Mucosa of descending colon (tissue), 3 donors: ENCODE results near the gene LIMD2. TPM values are rescaled to one million over a fixed set of nuclear protein-coding genes. Genes with fewer than 3 reads are reported as not detected.

Source experiments
- ATAC-seq: fragments of 200-7000 bp; cut with Tn5 transposase; one replicate; pipeline ENCODE4 v1.9.1; 2020; ENCODE audit warnings: mild to moderate bottlenecking, moderate library complexity
- DNase-seq, 3 donors: peaks; one replicate each; pipeline ENCODE4 v3.0.0-alpha.2; 2020
- H3K36me3 ChIP-seq: fragments of 200-600 bp; one replicate; pipeline ENCODE4 v1.8.0; 2021; ENCODE audit warnings: low read depth, mild to moderate bottlenecking
- H3K4me1 ChIP-seq: fragments of 200-600 bp; one replicate; pipeline ENCODE4 v1.8.0; 2021; ENCODE audit warnings: low read depth, mild to moderate bottlenecking
- H3K4me3 ChIP-seq: fragments of 200-600 bp; one replicate; pipeline ENCODE4 v1.8.0; 2021; ENCODE audit warnings: mild to moderate bottlenecking
- H3K9me3 ChIP-seq: fragments of 200-600 bp; one replicate; pipeline ENCODE4 v1.8.0; 2021; ENCODE audit warnings: mild to moderate bottlenecking
- intact Hi-C, 2 donors: fragments of 100-400 bp; cut with DNase I in 1 of 2; cut with micrococcal nuclease in 1 of 2; formaldehyde crosslinking; loops; one replicate each; pipeline versions ENCODE4 v1.11.0 to v1.11.1; 2022; cut with DNase I, micrococcal nuclease
- total RNA-seq, 3 donors: library from RNA; stranded (reverse); fragmentation: NEBNext Ultra II Directional in 2 of 3; extraction: Animal tissue kit (Norgen Biotek cat#: 25700) in 2 of 3; gene quantifications; one replicate each; pipeline versions ENCODE4 v1.2.1 to v1.2.4, GENCODE V29; 2021 to 2023
- TF ChIP-seq, protein P1 (sequence below): fragments of 200-600 bp; IDR thresholded peaks from one replicate; pipeline ENCODE4 v1.8.0; 2022; ENCODE audit warnings: antibody characterized with exemption, mild to moderate bottlenecking
- donor health status: DM: no; HTN: no; CAD: no; lungs with moderate emphysema.
- donor health status: DM: no; HTN: no; CAD: no.
- donor health status: DM: no; HTN: yes; CAD: no.

LIMD2 gene
- total RNA-seq, 3 donors from 2014 or later, result 5.6 to 13.2 (median 8.4) TPM

- DNase-seq (no peak), ATAC-seq (no peak)
- H3K36me3 ChIP-seq, result peaks cover 2% of the 10 kb centered on the region
- TF ChIP-seq, protein P1, sequence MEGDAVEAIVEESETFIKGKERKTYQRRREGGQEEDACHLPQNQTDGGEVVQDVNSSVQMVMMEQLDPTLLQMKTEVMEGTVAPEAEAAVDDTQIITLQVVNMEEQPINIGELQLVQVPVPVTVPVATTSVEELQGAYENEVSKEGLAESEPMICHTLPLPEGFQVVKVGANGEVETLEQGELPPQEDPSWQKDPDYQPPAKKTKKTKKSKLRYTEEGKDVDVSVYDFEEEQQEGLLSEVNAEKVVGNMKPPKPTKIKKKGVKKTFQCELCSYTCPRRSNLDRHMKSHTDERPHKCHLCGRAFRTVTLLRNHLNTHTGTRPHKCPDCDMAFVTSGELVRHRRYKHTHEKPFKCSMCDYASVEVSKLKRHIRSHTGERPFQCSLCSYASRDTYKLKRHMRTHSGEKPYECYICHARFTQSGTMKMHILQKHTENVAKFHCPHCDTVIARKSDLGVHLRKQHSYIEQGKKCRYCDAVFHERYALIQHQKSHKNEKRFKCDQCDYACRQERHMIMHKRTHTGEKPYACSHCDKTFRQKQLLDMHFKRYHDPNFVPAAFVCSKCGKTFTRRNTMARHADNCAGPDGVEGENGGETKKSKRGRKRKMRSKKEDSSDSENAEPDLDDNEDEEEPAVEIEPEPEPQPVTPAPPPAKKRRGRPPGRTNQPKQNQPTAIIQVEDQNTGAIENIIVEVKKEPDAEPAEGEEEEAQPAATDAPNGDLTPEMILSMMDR, result no peak
- no peaks in the 10 kb centered on the region for H3K9me3 ChIP-seq
- intact Hi-C loops, result no loop called here
- peaks cover 19% of the 10 kb centered on the region for H3K4me1 ChIP-seq
- H3K4me3 ChIP-seq, result no peak overlapping the region
Measured at GRCh38 chr17:63696381-63696961, 3.5 kb downstream of the LIMD2 start.

DNA sequence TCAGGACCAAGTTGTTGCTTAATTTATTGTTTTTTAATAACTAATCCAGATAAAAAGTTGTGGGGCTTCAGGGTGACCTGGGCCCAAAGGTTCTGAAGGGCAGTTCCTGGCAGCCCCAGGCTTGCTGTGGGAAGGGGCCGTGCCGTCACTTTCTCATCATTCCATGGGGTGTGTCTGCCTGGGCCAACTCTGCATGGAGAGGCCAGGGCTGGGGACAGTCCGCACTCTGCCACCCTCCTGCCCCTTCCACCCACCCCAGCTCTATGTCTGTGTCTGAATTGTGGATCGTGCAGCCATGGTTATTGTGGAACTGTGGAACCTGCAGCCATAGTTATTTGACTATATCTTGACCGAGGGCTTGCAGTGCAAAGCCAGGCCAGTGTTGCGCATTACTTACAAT lies 4.0 kb downstream of the LIMD2 start:
- Histone ChIP-seq H3K9me3 (no peaks in the 10 kb centered on the region), H3K4me3 (no peak overlapping the region), H3K36me3 (peaks cover 5% of the 10 kb centered on the region), H3K4me1 (peaks cover 19% of the 10 kb centered on the region)
- TF ChIP-seq, protein P1, result no peak
- intact Hi-C loops, result no loop called here
- ATAC-seq (no peak), DNase-seq (no peak)

- TF ChIP-seq, protein P1, result no peak
- H3K9me3 ChIP-seq, result no peaks in the 10 kb centered on the region
- intact Hi-C loops, result no loop called here
- no peak overlapping the region for H3K4me3 ChIP-seq
- H3K4me1 ChIP-seq, result peaks cover 19% of the 10 kb centered on the region
- no peak for DNase-seq
- peaks cover 5% of the 10 kb centered on the region for H3K36me3 ChIP-seq
- no peak for ATAC-seq
Measured at GRCh38 chr17:63694950-63695773, 4.8 kb downstream of the LIMD2 start.

DNA sequence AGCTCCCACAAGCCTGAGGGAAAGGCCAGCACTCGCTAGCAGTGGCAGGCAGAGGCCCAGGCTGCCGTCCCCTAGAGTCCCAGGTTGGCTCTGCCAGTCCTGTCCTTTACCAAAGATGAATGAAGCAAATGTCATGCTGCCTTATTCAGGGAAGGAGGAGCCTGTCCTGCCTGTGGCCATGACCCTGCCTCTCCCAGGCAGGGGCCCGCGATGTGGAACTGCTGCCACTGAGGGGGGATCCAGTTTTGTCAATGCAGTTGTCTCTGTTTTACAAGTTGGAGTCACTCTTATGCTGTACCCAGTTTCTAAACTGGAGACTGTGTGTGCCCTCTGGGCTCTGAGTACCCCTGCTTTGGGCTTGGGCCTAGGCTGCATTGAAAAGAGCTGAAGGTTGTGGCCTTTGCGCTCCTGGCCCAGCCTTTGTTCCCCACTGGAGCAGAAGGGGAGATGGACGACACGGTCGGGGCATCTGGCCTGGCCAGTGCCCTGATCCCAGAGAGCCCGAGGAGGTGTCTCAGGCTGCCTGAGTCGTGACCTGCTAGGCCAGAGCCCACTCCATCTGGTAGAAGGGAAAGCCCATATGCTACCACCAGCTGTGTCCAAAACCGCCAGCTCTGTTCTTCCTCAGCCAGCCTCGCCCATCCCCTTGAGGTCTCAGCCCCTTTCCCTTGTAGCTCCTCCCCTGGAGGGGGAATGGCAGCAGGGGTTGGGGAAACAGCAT lies 5.5 kb downstream of the LIMD2 start:
- H3K36me3 ChIP-seq, result peaks cover 5% of the 10 kb centered on the region
- DNase-seq (no peak), ATAC-seq (no peak)
- TF ChIP-seq, protein P1, result no peak
- H3K9me3 ChIP-seq, result no peaks in the 10 kb centered on the region
- intact Hi-C loops, result no loop called here
- peaks cover 18% of the 10 kb centered on the region for H3K4me1 ChIP-seq
- no peak overlapping the region for H3K4me3 ChIP-seq

GRCh38 chr17:63693411-63694113 lies 6.4 kb downstream of the LIMD2 start:
- H3K9me3 ChIP-seq, result no peaks in the 10 kb centered on the region
- peaks cover 5% of the 10 kb centered on the region for H3K36me3 ChIP-seq
- ATAC-seq (no peak), DNase-seq (no peak)
- H3K4me3 ChIP-seq, result no peak overlapping the region
- intact Hi-C loops, result no loop called here
- TF ChIP-seq, protein P1, result no peak
- H3K4me1 ChIP-seq, result peaks cover 10% of the 10 kb centered on the region
